ENCODE results near the gene ZMAT5.

DNA sequence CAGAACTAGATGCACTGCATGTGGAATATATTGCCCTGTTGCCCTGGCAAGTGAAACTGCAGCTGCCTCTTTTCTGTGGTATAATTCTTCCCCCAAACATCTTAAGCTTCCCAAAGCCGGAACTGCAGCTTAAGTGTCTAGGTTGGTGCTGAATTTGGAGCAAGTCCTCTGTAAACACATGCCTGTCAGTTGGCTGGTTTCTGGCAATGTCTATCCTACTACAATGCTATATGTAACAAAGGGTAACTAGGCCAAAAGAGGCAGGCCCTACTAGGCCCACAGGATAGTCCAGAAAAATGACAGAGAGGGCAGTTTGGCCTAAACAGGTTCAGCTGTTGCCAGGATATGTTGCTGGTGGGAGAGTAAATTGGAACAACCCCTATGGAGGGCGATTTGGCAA lies 43.4 kb upstream of the ZMAT5 start:
- no peak for TF ChIP-seq ESRRG (CRISPR knock-in tag; IDR thresholded peaks at IDR 0.05)
- no peak for TF ChIP-seq RARB (CRISPR knock-in tag; IDR thresholded peaks at IDR 0.05)
- TF ChIP-seq, protein P1, sequence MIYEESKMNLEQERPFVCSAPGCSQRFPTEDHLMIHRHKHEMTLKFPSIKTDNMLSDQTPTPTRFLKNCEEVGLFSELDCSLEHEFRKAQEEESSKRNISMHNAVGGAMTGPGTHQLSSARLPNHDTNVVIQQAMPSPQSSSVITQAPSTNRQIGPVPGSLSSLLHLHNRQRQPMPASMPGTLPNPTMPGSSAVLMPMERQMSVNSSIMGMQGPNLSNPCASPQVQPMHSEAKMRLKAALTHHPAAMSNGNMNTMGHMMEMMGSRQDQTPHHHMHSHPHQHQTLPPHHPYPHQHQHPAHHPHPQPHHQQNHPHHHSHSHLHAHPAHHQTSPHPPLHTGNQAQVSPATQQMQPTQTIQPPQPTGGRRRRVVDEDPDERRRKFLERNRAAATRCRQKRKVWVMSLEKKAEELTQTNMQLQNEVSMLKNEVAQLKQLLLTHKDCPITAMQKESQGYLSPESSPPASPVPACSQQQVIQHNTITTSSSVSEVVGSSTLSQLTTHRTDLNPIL (CRISPR knock-in tag; IDR thresholded peaks at IDR 0.05; ENCODE audit: low read depth): no peak
- TF ChIP-seq, protein P2, sequence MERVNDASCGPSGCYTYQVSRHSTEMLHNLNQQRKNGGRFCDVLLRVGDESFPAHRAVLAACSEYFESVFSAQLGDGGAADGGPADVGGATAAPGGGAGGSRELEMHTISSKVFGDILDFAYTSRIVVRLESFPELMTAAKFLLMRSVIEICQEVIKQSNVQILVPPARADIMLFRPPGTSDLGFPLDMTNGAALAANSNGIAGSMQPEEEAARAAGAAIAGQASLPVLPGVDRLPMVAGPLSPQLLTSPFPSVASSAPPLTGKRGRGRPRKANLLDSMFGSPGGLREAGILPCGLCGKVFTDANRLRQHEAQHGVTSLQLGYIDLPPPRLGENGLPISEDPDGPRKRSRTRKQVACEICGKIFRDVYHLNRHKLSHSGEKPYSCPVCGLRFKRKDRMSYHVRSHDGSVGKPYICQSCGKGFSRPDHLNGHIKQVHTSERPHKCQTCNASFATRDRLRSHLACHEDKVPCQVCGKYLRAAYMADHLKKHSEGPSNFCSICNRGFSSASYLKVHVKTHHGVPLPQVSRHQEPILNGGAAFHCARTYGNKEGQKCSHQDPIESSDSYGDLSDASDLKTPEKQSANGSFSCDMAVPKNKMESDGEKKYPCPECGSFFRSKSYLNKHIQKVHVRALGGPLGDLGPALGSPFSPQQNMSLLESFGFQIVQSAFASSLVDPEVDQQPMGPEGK (CRISPR knock-in tag; IDR thresholded peaks at IDR 0.05; ENCODE audit: borderline replicate concordance): no peak
- TF ChIP-seq, protein P3, sequence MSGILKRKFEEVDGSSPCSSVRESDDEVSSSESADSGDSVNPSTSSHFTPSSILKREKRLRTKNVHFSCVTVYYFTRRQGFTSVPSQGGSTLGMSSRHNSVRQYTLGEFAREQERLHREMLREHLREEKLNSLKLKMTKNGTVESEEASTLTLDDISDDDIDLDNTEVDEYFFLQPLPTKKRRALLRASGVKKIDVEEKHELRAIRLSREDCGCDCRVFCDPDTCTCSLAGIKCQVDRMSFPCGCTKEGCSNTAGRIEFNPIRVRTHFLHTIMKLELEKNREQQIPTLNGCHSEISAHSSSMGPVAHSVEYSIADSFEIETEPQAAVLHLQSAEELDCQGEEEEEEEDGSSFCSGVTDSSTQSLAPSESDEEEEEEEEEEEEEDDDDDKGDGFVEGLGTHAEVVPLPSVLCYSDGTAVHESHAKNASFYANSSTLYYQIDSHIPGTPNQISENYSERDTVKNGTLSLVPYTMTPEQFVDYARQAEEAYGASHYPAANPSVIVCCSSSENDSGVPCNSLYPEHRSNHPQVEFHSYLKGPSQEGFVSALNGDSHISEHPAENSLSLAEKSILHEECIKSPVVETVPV (CRISPR knock-in tag; IDR thresholded peaks at IDR 0.05): no peak
- TF ChIP-seq, protein P4, sequence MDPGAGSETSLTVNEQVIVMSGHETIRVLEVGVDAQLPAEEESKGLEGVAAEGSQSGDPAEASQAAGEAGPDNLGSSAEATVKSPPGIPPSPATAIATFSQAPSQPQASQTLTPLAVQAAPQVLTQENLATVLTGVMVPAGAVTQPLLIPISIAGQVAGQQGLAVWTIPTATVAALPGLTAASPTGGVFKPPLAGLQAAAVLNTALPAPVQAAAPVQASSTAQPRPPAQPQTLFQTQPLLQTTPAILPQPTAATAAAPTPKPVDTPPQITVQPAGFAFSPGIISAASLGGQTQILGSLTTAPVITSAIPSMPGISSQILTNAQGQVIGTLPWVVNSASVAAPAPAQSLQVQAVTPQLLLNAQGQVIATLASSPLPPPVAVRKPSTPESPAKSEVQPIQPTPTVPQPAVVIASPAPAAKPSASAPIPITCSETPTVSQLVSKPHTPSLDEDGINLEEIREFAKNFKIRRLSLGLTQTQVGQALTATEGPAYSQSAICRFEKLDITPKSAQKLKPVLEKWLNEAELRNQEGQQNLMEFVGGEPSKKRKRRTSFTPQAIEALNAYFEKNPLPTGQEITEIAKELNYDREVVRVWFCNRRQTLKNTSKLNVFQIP (CRISPR knock-in tag; IDR thresholded peaks at IDR 0.05; ENCODE audit: borderline replicate concordance, low read depth): no peak
- no peak for TF ChIP-seq ARNTL (CRISPR knock-in tag; IDR thresholded peaks at IDR 0.05; ENCODE audit: borderline replicate concordance, low read depth)
- TF ChIP-seq ZC3H10 (CRISPR knock-in tag; IDR thresholded peaks at IDR 0.05): no peak
- no peak for TF ChIP-seq SNAI2 (CRISPR knock-in tag; IDR thresholded peaks at IDR 0.05)
- TF ChIP-seq ZFP3 (CRISPR knock-in tag; IDR thresholded peaks at IDR 0.05): no peak
- TF ChIP-seq CSDC2 (CRISPR knock-in tag; IDR thresholded peaks at IDR 0.05): no peak
- no peak for TF ChIP-seq ZNF8 (CRISPR knock-in tag; IDR thresholded peaks at IDR 0.05)
- TF ChIP-seq ZNF565 (CRISPR knock-in tag; conservative IDR thresholded peaks at IDR 0.05; ENCODE audit: low read depth): no peak

Data from SK-N-SH treated with all-trans-retinoic acid at 6 μM for 48 hours (cell line).